GM12878 (cell line): Measurements from ENCODE around the gene SPOCK1. TPM values are rescaled to one million over a fixed set of nuclear protein-coding genes. Genes with fewer than 3 reads are reported as not detected.

Experiments
- ATAC-seq: fragments of 200-7000 bp; cut with Tn5 transposase; 3 replicates; pipeline ENCODE4 v1.9.1; 2020; ENCODE audit warnings: mild to moderate bottlenecking, moderate library complexity
- BruUV-seq: library from RNA; stranded (reverse); fragments of 400-500 nt; replicated peaks from 2 replicates; lab custom pipeline; 2021; lab: Mats Ljungman, UMichigan
- CTCF ChIA-PET: fragments of 300-600 bp; sonication (Branson Sonifier 250); formaldehyde crosslinking; extraction: SDS; loops from one replicate; lab custom pipeline; 2021; ENCODE audit warnings: inconsistent platforms; lab: Yijun Ruan, JAX
- POLR2A ChIA-PET: fragments of 350-600 bp; formaldehyde crosslinking; extraction: SDS; loops from one replicate; lab custom pipeline; 2021; ENCODE audit warnings: inconsistent platforms; lab: Charles Lee
- RAD21 ChIA-PET: fragments of 300-600 bp; sonication (Branson Sonifier 250); formaldehyde crosslinking; loops from one replicate; lab custom pipeline; 2023; ENCODE audit warnings: antibody characterized with exemption; ENCODE audit not compliant: unreplicated experiment; lab: Charles Lee
- SMC1A ChIA-PET: fragments of 300-600 bp; sonication (Branson Sonifier 250); formaldehyde crosslinking; loops from one replicate; lab custom pipeline; 2023; ENCODE audit not compliant: unreplicated experiment, uncharacterized antibody; lab: Charles Lee
- DNase-seq: peaks from one replicate; pipeline ENCODE4 v3.0.0-alpha.2; 2011; ENCODE audit warnings: low read depth, low spot score
- FAIRE-seq: peaks from 3 replicates; lab custom pipeline; 2011; peaks lifted over from hg19 to GRCh38; lab: Jason Lieb, UNC
- H2AFZ ChIP-seq: 2 replicates; pipeline ENCODE4 v1.6.0; 2011; ENCODE audit warnings: low read depth, low read length, control low read depth; ENCODE audit not compliant: control insufficient read depth
- H3K27ac ChIP-seq: 2 replicates; pipeline ENCODE4 v1.5.1; 2011; ENCODE audit warnings: control low read depth; ENCODE audit not compliant: control insufficient read depth, insufficient read depth
- H3K27me3 ChIP-seq, 2 experiments: replicated peaks in 1 of 2; 2 replicates each; pipeline versions ENCODE4 v1.6.0 to v1.6.1; 2011; ENCODE audit warnings: low read length in 1 of 2; ENCODE audit not compliant: control insufficient read depth in 2 of 2, insufficient read depth in 2 of 2
- H3K36me3 ChIP-seq, 2 experiments: 2 replicates each; pipeline ENCODE4 v1.5.1; 2011; ENCODE audit warnings: low read length in 1 of 2; ENCODE audit not compliant: control insufficient read depth in 2 of 2, insufficient read depth in 2 of 2
- H3K4me1 ChIP-seq: 2 replicates; pipeline ENCODE4 v1.6.1; 2011; ENCODE audit warnings: mild to moderate bottlenecking, low read length, moderate library complexity, mixed read lengths; ENCODE audit not compliant: control insufficient read depth, insufficient read depth
- H3K4me2 ChIP-seq: 2 replicates; pipeline ENCODE4 v1.6.0; 2011; ENCODE audit warnings: control low read depth; ENCODE audit not compliant: control insufficient read depth, insufficient read depth
- H3K4me3 ChIP-seq: fragments of 200-600 bp; sonication (generic); 2 replicates; pipeline ENCODE4 v1.5.1; 2016
- H3K79me2 ChIP-seq: 2 replicates; pipeline ENCODE4 v1.6.0; 2011; ENCODE audit warnings: low read length; ENCODE audit not compliant: control insufficient read depth, insufficient read depth
- H3K9ac ChIP-seq: 2 replicates; pipeline ENCODE4 v1.8.0; 2011; ENCODE audit warnings: low read length, control low read depth, mixed read lengths; ENCODE audit not compliant: control insufficient read depth, insufficient read depth
- H3K9me3 ChIP-seq: replicated peaks from 3 replicates; pipeline ENCODE4 v1.5.1; 2011; ENCODE audit warnings: mild to moderate bottlenecking, low read length; ENCODE audit not compliant: control insufficient read depth, insufficient read depth
- H4K20me1 ChIP-seq: 2 replicates; pipeline ENCODE4 v1.6.0; 2011; ENCODE audit not compliant: control insufficient read depth, insufficient read depth
- CUX1 ChIP-seq: IDR thresholded peaks from 2 replicates; pipeline ENCODE4 v1.6.1; 2012; ENCODE audit warnings: improper control_type of control experiment, low read depth, low read length; ENCODE audit not compliant: insufficient replicate concordance
- NR2F1 ChIP-seq: fragments of 450-650 bp; conservative IDR thresholded peaks from 2 replicates; pipeline ENCODE4 v1.6.1; 2017; ENCODE audit warnings: mild to moderate bottlenecking
- RELA ChIP-seq: fragments of 450-650 bp; IDR thresholded peaks from 2 replicates; pipeline ENCODE4 v1.8.0; 2014; ENCODE audit warnings: borderline replicate concordance; ENCODE audit not compliant: partially characterized antibody
- REST ChIP-seq: IDR thresholded peaks from 2 replicates; pipeline ENCODE4 v1.6.1; 2012; ENCODE audit warnings: mild to moderate bottlenecking, low read depth, low read length
- WGBS: methylation state at CpG from one replicate; pipeline ENCODE4 v1.1.6; 2016; ENCODE audit warnings: low lambda C conversion rate; ENCODE audit not compliant: insufficient replicate concordance, insufficient coverage; ENCODE audit errors: missing lambda C conversion rate; 5-methylcytosine and 5-hydroxymethylcytosine counted together
- in situ Hi-C: fragments of 300-500 bp; cut with MboI; formaldehyde crosslinking; loops from 9 replicates; pipeline ENCODE4 v1.14.3; 2018; ENCODE audit warnings: mixed read lengths
- intact Hi-C: fragments of 100-400 bp; cut with micrococcal nuclease; formaldehyde crosslinking; loops from one replicate; pipeline ENCODE4 v1.14.2; 2022; ENCODE audit not compliant: unreplicated experiment
- polyA plus RNA-seq, 11 experiments: library from polyadenylated mRNA; depleted of rRNA in 4 of 11; unstranded in 6 of 11; stranded (reverse) in 5 of 11; fragments of >200 nt; fragmentation: Nextera tagmentation in 4 of 11; fragmentation: Illumina TruSeq in 1 of 11; extraction: Ambion mirVana in 4 of 11; extraction: Trizol in 1 of 11; gene quantifications; 1 replicate in 1 of 11; 2 replicates in 10 of 11; pipeline versions ENCODE4 v1.2.1 to v1.2.3, GENCODE V29; 2011 to 2016; ENCODE audit warnings: inconsistent platforms in 2 of 11, missing spikeins in 2 of 11, low read depth in 1 of 11
- total RNA-seq, 4 experiments: library from RNA; depleted of rRNA in 3 of 4; stranded (reverse); fragments of >200 nt in 3 of 4; fragmentation: Illumina TruSeq in 1 of 4; extraction: Trizol in 1 of 4; gene quantifications; 2 replicates each; pipeline versions ENCODE4 v1.2.1 to v1.2.3, GENCODE V29; 2013 to 2021
- TF ChIP-seq, protein P1 (sequence below): fragments of 450-650 bp; formaldehyde crosslinking; IDR thresholded peaks from 2 replicates; pipeline ENCODE4 v1.5.0; 2022; ENCODE audit warnings: mild to moderate bottlenecking, missing genetic modification characterization
- TF ChIP-seq, protein P2 (sequence below): fragments of 450-650 bp; IDR thresholded peaks from 2 replicates; pipeline ENCODE4 v1.6.1; 2017; ENCODE audit warnings: low read depth, mild to moderate bottlenecking, moderate library complexity

Gene SPOCK1
- total and polyA plus RNA-seq, 10 of the 15 experiments (the other 5 are each of a cell fraction or from before 2014, with no cell fraction given), result 0.06 to 0.68 (median 0.25) TPM; not detected in 3

DNA sequence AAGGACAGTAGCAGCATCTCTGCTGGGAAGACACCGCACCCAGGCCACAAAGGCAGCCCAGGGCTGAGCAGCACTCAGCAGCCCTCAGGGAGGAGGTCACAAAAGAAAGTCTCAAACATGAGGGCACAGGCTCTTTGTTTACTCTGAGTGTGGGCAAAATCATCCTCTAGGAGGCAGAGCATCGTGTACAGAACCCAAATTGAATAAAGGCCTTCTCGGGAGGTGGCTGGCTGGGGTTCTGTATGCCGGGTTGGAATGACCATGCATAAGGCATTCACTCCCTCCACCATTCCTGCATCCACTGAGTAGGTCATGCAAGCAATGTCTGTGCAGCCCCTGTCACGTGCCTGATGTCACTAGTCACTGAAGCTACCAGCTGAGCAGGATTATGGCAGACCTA lies 412.8 kb downstream of the SPOCK1 start:
- CTCF ChIA-PET, result interaction anchor here (2.3 kb wide), 1 partner anchor 11 kb away, joined by 10 read pairs; no protein-coding TSS in a partner anchor
- SMC1A ChIA-PET, result no interaction called here
- no peaks in the 10 kb centered on the region for H3K9me3 ChIP-seq
- H2AFZ ChIP-seq, result no peak overlapping the region
- no peaks in the 10 kb centered on the region for H3K79me2 ChIP-seq
- H3K36me3 ChIP-seq, result no peaks in the 10 kb centered on the region
- no peaks in the 10 kb centered on the region for H3K4me1 ChIP-seq
- H3K4me3 ChIP-seq, result no peak overlapping the region
- 14% methylated on average over 5 of the region's 5 CpGs for WGBS
- FAIRE-seq, result no peak
- H4K20me1 ChIP-seq, result no peaks in the 10 kb centered on the region
- no TSS peak for BruUV-seq
- H3K27me3 ChIP-seq, result 0 out of 4 replicates have a peak, but pooled peaks cover 0 to 3% of the 10 kb centered on the region in 2 experiments
- intact Hi-C loops (no loop called here), in situ Hi-C loops (no loop called here)
- ATAC-seq, result no peak
- no peak overlapping the region for H3K9ac ChIP-seq
- RAD21 ChIA-PET, result no interaction called here
- DNase-seq, result no peak
- H3K27ac ChIP-seq, result no peak overlapping the region
- H3K4me2 ChIP-seq, result no peak overlapping the region
- POLR2A ChIA-PET, result no interaction called here
- TF ChIP-seq REST, result no peak
- TF ChIP-seq RELA, result no peak
- no peak for TF ChIP-seq NR2F1
- TF ChIP-seq CUX1, result no peak
- TF ChIP-seq, protein P1, sequence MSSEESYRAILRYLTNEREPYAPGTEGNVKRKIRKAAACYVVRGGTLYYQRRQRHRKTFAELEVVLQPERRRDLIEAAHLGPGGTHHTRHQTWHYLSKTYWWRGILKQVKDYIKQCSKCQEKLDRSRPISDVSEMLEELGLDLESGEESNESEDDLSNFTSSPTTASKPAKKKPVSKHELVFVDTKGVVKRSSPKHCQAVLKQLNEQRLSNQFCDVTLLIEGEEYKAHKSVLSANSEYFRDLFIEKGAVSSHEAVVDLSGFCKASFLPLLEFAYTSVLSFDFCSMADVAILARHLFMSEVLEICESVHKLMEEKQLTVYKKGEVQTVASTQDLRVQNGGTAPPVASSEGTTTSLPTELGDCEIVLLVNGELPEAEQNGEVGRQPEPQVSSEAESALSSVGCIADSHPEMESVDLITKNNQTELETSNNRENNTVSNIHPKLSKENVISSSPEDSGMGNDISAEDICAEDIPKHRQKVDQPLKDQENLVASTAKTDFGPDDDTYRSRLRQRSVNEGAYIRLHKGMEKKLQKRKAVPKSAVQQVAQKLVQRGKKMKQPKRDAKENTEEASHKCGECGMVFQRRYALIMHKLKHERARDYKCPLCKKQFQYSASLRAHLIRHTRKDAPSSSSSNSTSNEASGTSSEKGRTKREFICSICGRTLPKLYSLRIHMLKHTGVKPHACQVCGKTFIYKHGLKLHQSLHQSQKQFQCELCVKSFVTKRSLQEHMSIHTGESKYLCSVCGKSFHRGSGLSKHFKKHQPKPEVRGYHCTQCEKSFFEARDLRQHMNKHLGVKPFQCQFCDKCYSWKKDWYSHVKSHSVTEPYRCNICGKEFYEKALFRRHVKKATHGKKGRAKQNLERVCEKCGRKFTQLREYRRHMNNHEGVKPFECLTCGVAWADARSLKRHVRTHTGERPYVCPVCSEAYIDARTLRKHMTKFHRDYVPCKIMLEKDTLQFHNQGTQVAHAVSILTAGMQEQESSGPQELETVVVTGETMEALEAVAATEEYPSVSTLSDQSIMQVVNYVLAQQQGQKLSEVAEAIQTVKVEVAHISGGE, result no peak
- TF ChIP-seq, protein P2, sequence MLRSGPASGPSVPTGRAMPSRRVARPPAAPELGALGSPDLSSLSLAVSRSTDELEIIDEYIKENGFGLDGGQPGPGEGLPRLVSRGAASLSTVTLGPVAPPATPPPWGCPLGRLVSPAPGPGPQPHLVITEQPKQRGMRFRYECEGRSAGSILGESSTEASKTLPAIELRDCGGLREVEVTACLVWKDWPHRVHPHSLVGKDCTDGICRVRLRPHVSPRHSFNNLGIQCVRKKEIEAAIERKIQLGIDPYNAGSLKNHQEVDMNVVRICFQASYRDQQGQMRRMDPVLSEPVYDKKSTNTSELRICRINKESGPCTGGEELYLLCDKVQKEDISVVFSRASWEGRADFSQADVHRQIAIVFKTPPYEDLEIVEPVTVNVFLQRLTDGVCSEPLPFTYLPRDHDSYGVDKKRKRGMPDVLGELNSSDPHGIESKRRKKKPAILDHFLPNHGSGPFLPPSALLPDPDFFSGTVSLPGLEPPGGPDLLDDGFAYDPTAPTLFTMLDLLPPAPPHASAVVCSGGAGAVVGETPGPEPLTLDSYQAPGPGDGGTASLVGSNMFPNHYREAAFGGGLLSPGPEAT, result no peak
